CD4-positive, alpha-beta T cell treated with Interleukin-6 for 4 hours (primary cell): ENCODE results near the gene RAVER2.
"Not testable (repeated sequence)": the region's sequence is repeated elsewhere in the genome, so short reads cannot be mapped to it uniquely, and the experiment has no call there.

Source experiments
- DNase-seq: peaks from one replicate; pipeline ENCODE4 v3.0.0-alpha.2; 2020; ENCODE audit warnings: mixed read lengths

The RAVER2 gene

DNA sequence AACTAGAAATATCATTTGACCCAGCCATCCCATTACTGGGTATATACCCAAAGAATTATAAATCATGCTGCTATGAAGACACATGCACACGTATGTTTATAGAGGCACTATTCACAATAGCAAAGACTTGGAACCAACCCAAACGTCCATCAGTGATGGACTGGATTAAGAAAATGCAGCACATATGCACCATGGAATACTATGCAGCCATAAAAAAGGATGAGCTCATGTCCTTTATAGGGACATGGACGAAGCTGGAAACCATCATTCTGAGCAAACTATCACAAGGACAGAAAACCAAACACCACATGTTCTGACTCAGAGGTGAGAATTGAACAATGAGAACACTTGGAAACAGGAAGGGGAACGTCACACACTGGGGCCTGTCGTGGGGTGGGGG lies 72.5 kb downstream of the RAVER2 start:
- DNase-seq, result not testable (repeated sequence)

- DNase-seq, result not testable (repeated sequence)
Observed at GRCh38 chr1:64820572-64820971, 75.7 kb downstream of the RAVER2 start.

GRCh38 chr1:64822621-64823020 lies 77.7 kb downstream of the RAVER2 start:
- no peak for DNase-seq

DNA sequence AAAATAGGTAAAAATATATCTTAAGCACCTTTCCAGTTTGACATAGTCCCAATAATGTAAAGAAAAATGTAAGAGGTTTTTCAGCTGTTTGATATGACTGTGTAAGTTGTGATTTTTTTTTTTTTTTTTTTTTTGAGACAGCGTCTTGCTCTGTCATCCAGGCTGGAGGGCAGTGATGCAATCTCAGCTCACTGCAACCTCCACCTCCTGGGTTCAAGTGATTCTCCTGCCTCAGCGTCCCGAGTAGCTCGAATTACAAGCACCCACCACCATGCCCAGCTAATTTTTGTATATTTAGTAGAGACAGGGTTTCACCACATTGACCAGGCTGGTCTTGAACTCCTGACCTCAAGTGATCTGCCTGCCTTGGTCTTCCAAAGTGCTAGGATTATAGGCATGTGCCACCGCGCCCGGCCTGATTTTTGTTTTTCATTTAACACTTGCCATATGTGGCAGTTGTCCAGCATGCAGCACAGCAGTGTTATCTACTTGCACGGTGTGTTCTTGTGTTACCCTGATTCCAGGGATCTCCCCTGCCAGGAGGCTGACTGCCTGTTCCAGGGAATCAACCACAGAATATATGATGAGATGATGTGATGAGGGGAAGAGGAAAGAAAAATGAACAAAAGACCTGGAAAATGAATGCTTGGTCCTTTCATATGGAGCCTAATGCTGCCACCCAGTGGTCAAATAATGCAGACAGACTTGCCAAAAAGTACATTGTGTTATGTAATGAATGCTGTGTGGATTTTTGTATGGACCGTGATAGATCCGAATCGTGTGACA lies 79.0 kb downstream of the RAVER2 start:
- peak; percentile 75 for DNase-seq

DNA sequence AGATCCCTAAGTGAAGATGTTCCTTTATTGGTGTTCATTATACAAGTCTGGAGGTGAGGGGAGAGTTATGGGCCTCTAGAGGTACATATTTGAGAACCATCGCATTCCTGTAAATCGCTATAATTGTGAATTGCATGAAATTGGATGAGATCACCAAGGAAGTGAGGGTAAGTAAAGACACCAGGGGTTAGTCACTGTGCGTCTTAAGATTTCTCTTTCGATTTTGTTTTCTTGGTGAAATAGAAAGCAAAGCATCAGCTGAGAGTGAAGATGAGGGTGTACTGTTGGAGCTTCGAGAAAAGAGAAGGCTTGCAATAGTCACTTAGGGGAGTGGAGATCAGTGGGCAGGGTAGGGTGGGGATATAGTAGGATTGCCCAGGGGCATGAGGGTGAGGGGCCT lies 82.1 kb downstream of the RAVER2 start:
- DNase-seq, result no peak

DNA sequence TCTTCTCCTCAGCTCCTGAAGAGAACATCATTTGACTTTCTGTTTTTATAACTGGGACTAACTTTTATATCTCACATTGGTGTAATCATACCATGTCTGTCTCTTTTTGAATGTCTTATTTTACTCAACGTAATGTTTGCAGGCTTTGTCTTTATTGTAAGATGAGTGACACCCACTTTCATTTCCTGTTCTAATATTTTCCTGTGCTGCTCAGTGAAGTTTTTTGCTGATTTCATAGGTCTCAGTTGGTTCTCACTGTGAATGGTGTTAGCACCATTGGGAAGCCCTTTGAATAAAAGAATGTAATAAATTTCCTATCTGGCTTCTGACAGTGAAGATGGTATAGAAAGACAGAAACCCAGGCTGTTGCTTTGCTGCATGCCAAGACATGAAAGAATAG lies 84.0 kb downstream of the RAVER2 start:
- no peak for DNase-seq

DNA sequence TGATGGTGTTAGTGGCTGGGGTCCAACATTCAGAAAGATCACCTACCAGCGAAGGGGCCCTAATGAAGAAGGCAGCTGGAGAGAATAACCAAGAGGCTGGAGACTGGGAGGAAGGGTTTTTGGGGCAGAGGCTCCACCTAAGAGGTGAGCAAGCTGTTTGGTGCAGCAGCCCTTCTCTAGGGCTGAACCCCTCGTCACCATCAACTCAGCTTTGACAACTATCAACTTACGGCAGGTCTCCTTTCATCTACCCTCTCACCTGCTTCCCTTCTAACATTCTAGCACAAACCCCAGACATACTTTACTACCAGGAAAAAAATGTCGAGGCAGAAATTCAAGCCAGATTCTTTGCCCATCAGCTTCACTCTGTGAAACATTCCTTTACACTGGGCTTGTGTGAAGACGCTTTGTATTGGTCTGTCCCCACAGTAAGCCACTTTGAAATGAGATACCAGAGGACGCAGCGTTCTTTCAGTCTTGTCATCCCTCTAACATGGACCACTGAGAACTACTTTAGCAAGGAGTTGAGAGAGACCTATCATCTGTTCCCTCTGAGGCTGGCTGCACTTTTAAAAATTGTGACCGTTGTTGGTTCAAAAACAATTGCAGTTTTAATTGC lies 84.6 kb downstream of the RAVER2 start:
- no peak for DNase-seq

DNA sequence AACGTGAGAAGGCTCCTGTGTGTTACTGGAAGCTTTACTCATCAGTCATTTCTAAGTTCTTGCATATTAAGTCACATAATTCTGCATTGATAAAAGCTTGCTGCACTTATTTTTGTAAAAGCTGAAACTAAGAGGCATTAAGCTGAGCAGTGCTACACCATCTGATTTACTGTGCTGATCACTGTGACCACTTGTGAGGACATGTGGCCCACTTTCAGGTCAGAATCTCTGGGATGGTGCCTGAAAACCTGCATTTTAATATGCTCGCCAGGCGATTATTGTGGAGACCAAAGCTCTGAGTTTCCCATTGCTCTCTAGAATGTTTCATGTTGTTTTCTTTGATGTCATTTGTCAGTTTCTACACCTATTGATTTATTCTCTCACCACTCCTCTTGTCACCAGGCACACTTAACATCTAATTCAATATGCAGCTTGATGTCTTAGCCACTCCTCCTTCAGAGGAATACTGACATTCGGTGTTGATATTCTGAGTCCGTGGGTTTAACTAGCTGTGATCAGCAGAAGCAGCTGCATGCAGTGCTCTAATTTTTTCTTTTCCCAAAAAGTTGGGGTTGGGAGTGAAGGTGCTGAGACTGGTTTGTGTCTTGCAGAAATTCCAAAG lies 85.3 kb downstream of the RAVER2 start:
- DNase-seq, result no peak

DNA sequence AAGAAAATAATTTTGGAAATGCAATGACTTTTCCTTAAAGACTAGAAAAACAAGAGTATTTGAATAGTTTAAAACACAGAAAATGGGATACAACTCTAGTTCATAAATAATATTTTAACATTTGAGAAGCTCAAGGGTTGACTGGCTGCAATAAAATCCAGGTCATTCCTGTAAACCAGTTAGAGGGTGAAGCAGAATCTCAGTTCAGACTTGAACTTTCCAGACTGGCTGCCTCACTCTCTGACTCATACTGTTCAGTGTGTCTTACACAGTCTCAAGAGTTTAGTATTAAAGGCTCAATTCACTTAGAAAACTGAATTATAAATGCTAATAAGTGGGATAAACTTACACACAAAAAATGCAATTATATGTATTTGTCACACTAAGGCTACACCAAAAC lies 89.9 kb downstream of the RAVER2 start:
- DNase-seq, result no peak

DNA sequence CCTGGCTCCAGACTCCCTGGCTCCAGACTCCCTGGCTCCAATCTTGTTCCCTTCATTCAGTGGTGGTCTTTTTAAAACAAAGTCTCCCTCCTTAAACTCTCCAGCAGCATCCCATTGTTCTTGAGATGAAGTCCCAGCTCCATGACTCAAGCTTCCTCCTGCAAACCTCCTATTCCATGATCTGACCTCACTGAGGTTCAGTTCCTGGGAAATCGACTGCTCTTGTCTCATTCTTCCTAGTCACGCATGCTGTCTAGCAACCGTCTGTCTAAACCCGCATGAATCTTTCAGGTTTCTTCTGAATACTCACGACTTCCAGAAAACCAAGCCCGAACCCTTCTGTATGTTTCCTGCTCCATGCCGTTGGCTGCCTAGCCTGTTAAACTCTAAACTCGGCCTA lies 91.9 kb downstream of the RAVER2 start:
- DNase-seq, result no peak

DNA sequence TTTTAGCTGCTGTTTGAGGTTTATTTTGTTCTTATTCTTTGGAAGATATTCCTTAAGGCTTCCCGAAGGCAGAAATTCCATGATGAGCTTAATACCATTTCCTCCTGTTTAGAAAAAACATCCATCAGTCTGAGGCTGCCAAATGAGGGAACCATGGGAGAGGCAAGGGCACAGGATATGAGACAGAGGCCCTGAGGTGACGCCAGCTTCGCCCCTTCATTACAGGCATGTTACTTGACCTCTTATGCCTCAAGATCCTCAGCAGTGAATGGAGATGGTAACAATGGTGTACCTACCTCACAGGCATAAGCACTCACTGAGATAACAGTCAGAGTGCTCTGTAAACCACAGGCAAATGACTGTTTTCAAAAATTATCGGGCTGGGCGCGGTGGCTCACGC lies 93.6 kb downstream of the RAVER2 start:
- DNase-seq, result no peak

GRCh38 chr1:64839261-64839660 lies 94.4 kb downstream of the RAVER2 start:
- no peak for DNase-seq

- no peak for DNase-seq
Observed at GRCh38 chr1:64839732-64840405, 95.0 kb downstream of the RAVER2 start.

DNA sequence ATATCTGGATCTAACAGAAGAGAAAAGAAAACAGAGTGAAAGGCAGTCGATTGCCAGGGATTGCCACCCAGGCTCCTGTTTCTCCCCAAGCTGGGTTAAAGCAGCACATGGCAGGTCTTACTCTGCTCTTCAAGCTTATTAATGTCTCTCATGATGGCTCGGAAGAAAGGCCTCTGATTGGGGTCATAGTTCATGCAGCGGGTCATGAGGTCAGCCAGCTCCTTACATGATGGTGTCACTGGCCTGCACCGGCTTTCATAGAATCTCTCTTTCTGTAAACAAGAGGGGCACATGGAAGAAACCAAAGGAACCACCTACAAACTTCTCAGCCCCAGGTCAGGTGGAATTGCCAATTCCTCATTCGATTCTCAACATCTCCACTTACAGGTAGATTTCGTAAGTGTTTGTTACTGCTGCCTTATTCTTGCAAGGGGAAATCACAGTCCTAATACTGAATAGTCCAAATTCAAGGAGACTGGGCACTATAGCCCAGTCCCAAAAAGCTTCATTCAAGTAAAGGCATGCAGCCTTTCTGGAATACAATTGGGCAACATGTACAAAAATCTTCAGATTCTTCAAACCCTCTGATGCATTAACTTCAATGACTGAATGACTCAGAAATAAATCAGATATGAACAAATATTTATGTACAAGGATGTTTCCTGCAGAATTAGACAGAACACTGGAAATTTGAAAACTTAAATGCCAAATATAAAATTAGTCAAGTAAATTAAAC lies 96.6 kb downstream of the RAVER2 start:
- DNase-seq, result no peak

GRCh38 chr1:64842224-64842623 lies 97.3 kb downstream of the RAVER2 start:
- no peak for DNase-seq

DNA sequence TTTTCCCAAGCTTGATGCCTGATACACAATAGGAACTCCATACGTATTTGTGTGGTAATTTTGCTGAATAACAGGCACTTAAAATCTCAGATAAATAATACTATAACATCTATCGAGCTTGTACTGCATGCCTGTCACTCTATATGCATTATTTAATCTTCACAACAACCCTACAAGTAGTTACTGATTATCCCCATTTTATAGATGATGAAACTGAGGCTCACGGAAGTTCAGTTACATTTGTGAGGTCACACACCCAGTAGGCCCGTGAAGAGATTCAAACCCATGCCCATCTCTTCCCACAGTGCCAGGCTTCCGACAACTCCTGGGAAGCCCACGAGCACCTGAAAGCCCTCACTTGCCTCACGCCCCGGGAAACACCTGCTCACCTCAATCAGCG lies 98.8 kb downstream of the RAVER2 start:
- no peak for DNase-seq

GRCh38 chr1:64844175-64844574 lies 99.3 kb downstream of the RAVER2 start:
- DNase-seq, result no peak

DNA sequence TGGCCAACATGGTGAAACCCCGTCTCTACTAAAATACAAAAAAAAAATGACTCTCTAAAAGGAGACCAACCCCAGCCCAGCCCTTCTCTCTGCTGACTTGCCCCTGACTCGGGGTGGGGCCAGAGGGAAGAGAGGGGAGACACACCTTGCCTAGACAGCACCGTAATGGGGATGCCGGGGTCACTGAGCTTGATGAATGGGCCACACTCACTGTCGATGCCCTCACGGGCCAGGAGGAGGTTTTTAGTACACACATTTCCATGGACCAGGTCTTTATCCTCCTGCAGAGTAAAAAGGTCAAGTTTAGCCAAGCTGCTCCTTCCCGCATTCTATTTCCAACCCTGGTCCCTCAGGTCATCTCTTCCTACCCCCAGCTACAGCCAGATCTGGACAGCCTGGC lies 99.7 kb downstream of the RAVER2 start:
- no peak for DNase-seq

DNA sequence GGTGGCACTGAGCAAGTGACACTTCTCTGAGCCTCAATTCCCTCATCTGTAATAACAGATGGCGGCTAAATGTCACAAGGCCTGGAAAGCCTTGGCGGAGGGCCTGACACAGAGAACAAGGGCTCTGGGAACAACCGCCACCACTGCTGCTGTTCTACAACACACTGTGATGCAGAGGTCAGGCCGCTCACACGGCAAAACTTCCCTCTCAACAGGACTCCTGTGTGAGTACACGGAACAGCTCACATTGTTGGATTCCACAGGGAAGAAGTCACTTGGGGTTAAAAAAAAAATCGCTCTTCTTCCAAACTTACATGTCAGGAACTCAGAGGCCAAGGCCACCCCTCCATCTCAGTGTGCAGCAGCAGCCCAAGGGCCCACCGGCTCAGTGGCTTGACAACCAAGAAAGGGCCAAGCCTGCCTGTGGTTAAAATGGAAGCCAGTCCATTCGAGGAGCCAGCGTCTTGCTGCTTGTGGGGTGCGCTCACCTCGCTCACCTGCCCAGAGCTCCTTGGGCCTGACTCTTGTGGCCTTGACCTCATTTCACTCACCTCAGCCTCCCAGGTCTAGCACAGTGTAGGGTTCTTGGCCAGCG lies 101.1 kb downstream of the RAVER2 start:
- DNase-seq, result no peak

GRCh38 chr1:64846573-64847430 lies 101.9 kb downstream of the RAVER2 start:
- no peak for DNase-seq

DNA sequence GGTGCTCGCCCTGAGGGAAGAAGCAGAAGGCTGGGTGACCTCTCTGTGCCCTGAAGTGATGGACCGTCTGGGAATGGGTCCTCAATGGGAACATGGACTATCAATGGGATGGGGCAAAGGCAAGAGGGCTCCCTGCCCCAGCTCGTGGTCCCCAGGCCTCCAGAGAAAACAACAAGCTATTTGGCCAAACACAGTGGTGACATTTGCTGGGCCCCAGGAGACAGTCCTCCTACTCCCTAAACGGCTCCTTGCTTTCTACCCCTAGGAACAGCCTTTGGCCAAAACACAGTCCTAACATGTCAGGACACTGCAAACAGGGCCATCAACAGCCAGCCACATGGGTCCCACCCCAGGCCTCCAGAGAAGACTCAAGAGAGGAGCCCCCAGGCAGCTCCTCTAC lies 102.8 kb downstream of the RAVER2 start:
- DNase-seq, result no peak

- no peak for DNase-seq
Observed at GRCh38 chr1:64848136-64848535, 103.3 kb downstream of the RAVER2 start.
